HG03196 (cell line): Measurements from ENCODE around the gene CIRBP.
"Not testable (repeated sequence)": the region's sequence is repeated elsewhere in the genome, so short reads cannot be mapped to it uniquely, and the experiment has no call there.

Source experiments
- ATAC-seq: cut with Tn5 transposase; IDR thresholded peaks from one replicate; pipeline ENCODE4 v1.9.1; 2021; ENCODE audit not compliant: unreplicated experiment

The CIRBP gene

GRCh38 chr19:1290196-1290702, 21.1 kb downstream of the CIRBP start:
- ATAC-seq: no peak

GRCh38 chr19:1290703-1291651, 21.8 kb downstream of the CIRBP start:
- ATAC-seq: no peak

GRCh38 chr19:1291761-1292418, 22.8 kb downstream of the CIRBP start:
- ATAC-seq: no peak

GRCh38 chr19:1292419-1293151, 23.5 kb downstream of the CIRBP start:
- ATAC-seq: no peak

- ATAC-seq: no peak
Measured at GRCh38 chr19:1293782-1294604, 24.9 kb downstream of the CIRBP start.

- no peak for ATAC-seq
Measured at GRCh38 chr19:1294688-1295087, 25.6 kb downstream of the CIRBP start.

- no peak for ATAC-seq
Measured at GRCh38 chr19:1295169-1296012, 26.3 kb downstream of the CIRBP start.

- ATAC-seq: no peak
Measured at GRCh38 chr19:1296078-1296477, 26.9 kb downstream of the CIRBP start.

- ATAC-seq: no peak
Measured at GRCh38 chr19:1296575-1297271, 27.6 kb downstream of the CIRBP start.

GRCh38 chr19:1298235-1298634, 29.1 kb downstream of the CIRBP start:
- ATAC-seq: no peak

GRCh38 chr19:1299801-1300200, 30.7 kb downstream of the CIRBP start:
- no peak for ATAC-seq

GRCh38 chr19:1300744-1301490, 31.8 kb downstream of the CIRBP start:
- ATAC-seq: no peak

GRCh38 chr19:1302533-1303239, 33.6 kb downstream of the CIRBP start:
- ATAC-seq: no peak

GRCh38 chr19:1304197-1304924, 35.2 kb downstream of the CIRBP start:
- ATAC-seq: no peak

- ATAC-seq: not testable (repeated sequence)
Measured at GRCh38 chr19:1305354-1305753, 36.2 kb downstream of the CIRBP start.

GRCh38 chr19:1307320-1307719, 38.2 kb downstream of the CIRBP start:
- no peak for ATAC-seq

- no peak for ATAC-seq
Measured at GRCh38 chr19:1307755-1308303, 38.7 kb downstream of the CIRBP start.
